Endometrium (tissue), 2 donors: ENCODE data around the gene ARHGEF37.

ENCODE experiments used
- FAIRE-seq: peaks from 2 replicates; lab custom pipeline; 2012; peaks lifted over from hg19 to GRCh38; lab: Jason Lieb, UNC
- donor health status: control.
- donor health status: control.

ARHGEF37 gene

GRCh38 chr5:149675610-149676201 lies 94.4 kb downstream of the ARHGEF37 start:
- FAIRE-seq = no peak

DNA sequence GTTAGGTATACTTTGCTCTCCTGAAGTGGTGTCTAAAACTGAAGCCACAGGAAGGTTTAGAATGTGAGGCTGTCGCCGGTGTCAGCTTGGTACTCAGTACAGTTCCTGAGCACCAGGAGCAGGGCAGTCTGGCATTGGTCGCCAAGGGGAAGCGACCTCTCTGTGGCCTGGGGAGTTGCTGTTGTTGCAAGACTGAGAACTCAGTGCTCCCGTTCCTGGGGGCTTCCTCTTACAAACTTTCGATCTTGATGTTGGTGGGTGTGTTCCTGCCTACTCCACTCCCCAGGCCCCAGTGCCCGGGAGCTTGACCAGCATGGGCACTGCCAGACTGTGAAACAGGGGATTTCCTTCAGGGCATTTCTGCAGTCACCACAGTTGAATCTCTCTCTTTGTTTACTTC lies 96.4 kb downstream of the ARHGEF37 start:
- FAIRE-seq = no peak

- no peak for FAIRE-seq
Measured at GRCh38 chr5:149679876-149680809, 98.8 kb downstream of the ARHGEF37 start.

- FAIRE-seq = no peak
Measured at GRCh38 chr5:149680810-149681221, 99.5 kb downstream of the ARHGEF37 start.

DNA sequence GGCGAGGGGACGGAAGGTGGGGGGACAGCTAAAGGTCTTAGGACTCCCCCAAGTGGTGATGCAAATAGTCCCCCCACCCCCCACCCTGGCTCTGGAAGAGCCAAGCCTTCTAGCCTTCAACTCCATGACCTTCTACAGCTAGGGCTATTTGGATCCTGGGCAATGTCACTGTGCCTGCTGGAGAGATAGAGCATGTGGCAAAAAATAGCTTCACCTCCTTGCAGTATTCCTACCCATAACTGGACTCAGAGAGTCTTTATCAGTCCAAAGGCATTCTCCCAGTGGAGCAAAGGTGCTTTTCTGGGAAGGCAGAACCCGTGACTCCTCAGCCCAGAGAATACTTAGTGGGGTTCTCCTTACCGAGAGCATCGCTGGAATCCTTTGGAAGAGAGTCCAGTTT lies 100.0 kb downstream of the ARHGEF37 start:
- no peak for FAIRE-seq

DNA sequence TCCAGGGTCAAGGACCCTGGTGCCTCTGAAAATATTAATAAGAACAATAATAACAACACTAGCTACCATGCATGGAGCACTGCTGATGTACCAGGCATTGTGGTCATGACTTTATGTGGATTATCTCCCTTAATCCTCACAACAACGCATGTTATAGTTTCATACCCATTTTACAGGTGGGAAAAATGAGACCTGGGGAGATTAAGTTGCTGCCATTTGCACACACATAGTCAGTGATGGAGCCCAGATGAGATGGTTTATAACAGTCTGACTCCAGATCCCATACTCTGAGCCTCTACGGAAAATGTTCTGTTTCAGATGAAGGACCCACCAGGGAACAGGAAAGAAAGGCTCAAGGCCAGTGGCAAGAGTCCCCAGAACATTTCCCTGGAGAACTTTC lies 100.6 kb downstream of the ARHGEF37 start:
- FAIRE-seq = no peak

GRCh38 chr5:149682532-149683075 lies 101.3 kb downstream of the ARHGEF37 start:
- no peak for FAIRE-seq

DNA sequence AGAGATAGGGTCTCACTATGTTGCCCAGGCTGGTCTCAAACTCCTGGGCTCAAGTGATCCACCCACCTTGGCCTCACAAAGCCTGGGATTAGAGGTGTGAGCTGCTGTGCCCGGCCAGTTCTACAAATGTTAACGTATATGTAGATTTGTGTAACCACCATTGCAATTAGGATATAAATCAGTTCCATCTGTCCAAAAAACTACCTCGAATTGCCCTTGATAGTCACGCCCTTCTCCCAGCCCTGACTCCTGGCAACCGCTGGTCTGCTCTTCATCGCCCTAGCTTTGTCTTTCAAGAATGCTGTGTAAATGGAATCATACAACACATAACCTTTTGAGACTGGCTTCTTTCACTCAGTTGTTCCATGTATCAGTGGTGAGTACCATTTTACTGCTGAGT lies 102.7 kb downstream of the ARHGEF37 start:
- no peak for FAIRE-seq

DNA sequence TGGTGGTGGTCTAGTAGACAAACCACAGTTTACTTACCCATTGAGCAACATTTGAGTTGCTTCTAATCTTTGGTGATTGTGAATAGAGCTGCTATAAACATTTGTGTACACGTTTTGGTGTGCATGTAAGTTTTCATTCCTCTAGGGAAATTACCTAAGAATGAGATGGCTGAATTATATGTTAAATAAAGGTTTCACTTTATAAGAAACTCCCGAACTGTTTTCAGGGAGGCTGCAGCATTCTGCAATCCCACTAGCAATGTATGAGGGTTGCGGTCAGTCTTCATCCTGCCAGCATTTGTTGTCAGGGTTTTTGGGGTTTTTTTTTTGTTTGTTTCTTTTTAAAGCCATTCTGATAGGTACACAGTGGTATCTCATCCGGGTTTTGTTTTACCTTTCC lies 103.1 kb downstream of the ARHGEF37 start:
- no peak for FAIRE-seq
